AG09319 (cell line): ENCODE results near the gene PMIS2.

Experiments
- DNase-seq: peaks from one replicate; pipeline ENCODE4 v3.0.0-alpha.2; 2010; ENCODE audit warnings: low read depth; ENCODE audit errors: extremely low read depth
- TF ChIP-seq, protein P1 (sequence below): IDR thresholded peaks from 2 replicates; pipeline ENCODE4 v1.5.1; 2011; ENCODE audit warnings: low read depth, mild to moderate bottlenecking, inconsistent platforms, low read length, moderate library complexity

PMIS2 gene

DNA sequence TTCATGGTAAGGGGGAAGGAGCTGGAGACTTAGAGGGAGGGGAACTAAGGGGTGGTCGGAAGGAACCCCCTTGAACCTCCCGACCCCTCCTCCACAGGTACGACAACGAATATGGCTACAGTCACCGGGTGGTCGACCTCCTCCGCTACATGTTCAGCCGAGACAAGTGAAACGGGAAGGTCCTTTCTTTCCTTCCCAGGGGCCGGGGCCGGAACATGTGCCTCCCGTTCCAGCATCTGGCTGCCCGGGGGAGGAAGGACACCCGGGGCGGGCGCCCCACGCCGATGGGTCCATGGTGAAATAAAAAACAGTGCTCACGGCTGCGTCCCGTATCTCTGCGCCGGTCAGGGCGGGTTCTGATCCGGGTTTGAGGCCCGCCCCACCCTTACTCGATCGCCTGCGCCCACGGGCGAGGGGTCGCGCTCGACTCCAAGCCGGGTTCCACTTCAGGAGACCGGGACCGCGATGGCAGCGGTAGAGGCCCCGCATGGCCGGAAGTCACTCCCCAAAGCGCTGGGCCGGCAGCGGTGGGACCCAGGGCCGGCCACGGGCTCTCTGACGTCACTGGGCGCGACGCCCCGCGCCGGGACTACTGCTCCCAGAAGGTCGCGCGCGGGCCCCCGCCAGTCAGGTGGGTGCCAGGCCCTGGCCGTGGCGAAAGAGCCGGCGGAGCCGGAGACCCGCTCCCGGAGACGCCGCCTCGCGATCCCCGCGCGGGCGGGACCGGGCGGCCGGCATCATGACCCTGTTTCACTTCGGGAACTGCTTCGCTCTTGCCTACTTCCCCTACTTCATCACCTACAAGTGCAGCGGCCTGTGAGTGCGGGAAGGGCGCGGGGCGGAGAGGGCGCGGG lies 40.7 kb upstream of the PMIS2 start, which contains the start of gene TMEM147:
Gene TMEM147, plus strand, starts transcription at position 626 of the 854 bp plus-strand sequence. Its CDS starts 114 bp downstream, at position 740.
- DNase-seq, result peak; percentile 59
- TF ChIP-seq, protein P1, sequence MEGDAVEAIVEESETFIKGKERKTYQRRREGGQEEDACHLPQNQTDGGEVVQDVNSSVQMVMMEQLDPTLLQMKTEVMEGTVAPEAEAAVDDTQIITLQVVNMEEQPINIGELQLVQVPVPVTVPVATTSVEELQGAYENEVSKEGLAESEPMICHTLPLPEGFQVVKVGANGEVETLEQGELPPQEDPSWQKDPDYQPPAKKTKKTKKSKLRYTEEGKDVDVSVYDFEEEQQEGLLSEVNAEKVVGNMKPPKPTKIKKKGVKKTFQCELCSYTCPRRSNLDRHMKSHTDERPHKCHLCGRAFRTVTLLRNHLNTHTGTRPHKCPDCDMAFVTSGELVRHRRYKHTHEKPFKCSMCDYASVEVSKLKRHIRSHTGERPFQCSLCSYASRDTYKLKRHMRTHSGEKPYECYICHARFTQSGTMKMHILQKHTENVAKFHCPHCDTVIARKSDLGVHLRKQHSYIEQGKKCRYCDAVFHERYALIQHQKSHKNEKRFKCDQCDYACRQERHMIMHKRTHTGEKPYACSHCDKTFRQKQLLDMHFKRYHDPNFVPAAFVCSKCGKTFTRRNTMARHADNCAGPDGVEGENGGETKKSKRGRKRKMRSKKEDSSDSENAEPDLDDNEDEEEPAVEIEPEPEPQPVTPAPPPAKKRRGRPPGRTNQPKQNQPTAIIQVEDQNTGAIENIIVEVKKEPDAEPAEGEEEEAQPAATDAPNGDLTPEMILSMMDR, result no peak

DNA sequence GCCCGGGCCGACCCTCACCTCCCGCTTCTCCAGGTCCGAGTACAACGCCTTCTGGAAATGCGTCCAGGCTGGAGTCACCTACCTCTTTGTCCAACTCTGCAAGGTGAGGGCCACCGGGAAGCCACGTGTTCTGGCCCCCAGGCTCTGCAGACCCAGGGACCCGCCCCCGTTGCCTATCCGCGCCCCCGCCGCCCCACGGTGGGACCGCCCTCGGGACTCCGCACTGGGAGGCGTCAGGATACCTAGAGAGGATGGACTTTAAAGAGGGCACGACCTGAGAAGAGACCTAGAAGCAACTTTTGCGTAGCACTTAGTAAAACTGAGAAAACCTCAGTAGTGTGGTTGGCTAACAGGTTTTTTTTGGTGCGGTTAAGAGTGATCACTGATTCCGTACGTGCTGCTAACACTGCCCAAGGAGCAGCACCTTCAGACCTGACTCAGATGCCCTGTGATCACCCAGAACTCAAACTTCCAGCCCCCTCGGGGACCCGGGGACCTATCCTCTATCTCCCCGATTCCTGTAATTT lies 40.1 kb upstream of the PMIS2 start:
- TF ChIP-seq, protein P1, result no peak
- DNase-seq, result no peak

DNA sequence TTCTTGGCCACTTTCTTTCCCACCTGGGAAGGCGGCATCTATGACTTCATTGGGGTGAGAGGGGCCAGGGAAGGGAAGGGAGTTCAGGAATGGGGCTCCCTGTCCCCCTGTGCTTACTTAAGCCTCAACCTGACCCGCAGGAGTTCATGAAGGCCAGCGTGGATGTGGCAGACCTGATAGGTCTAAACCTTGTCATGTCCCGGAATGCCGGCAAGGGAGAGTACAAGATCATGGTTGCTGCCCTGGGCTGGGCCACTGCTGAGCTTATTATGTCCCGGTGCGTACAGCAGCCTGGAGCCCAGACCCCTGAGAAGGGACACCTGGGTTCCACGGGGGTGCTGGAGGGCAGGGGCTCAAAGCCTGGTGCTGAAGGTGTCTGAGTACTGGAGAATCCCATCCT lies 39.4 kb upstream of the PMIS2 start:
- TF ChIP-seq, protein P1, result no peak
- no peak for DNase-seq

DNA sequence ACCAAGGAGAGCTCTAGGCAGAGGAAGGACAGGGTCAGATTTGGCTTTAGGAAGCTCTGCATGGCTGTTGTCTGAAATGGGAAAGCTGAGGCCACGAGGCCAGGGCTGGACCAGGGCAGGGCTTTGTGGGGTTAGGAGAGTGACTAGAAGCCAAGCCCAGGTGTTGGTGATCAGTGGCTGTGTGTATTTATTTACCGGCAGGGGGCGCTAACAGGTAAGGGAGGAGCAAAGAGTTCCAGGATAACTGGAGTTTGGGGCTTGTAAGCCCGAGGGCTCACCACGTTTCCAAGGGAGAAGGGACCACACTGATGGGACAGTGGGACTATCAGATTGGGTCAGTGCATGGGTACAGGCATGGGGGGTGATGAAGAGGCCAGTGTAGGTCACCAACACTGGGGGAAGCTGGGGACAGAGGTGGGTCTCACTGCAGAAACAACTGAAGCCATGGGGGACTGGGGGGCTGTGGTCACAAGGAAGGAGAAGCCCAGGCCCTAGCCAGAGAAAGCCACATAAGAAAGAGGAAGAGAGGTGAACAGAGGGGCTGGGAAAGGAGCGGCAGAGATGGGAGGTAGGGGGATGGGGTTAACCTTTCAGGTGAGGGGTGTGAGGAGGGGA lies 36.7 kb upstream of the PMIS2 start:
- TF ChIP-seq, protein P1, result peak; percentile 68
- DNase-seq, result peak; percentile 11

DNA sequence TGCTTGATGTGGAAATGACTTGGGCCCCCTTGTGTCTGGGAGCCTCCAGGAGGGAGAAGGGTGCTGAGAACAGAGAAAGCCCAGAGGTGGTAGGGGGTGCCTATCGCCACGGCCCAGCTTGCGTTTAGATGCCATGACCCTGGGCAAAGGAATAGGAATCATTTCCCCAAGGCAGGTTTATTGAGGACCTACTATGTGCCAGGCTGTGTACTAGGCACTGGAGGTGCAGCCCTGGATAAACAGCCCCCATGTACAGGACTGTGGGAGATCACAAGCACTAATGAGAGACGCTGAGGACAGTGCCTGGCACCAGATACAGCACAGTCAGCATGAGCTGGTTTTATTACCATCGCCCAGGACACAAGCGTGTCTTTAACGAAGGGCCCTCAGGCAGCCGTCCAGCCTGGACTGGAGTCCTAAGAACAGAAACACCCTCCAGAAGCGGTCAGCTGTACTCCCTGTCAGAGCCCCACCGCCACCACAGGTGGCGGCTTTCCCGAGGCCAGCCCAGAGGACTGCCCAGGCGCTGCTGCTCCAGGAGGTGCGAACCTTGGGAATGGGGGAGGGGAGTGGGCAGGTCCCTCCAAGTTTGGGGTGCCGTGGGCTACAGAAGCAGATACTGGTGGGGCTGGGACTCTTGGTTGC lies 36.0 kb upstream of the PMIS2 start:
- DNase-seq, result no peak
- TF ChIP-seq, protein P1, result no peak

DNA sequence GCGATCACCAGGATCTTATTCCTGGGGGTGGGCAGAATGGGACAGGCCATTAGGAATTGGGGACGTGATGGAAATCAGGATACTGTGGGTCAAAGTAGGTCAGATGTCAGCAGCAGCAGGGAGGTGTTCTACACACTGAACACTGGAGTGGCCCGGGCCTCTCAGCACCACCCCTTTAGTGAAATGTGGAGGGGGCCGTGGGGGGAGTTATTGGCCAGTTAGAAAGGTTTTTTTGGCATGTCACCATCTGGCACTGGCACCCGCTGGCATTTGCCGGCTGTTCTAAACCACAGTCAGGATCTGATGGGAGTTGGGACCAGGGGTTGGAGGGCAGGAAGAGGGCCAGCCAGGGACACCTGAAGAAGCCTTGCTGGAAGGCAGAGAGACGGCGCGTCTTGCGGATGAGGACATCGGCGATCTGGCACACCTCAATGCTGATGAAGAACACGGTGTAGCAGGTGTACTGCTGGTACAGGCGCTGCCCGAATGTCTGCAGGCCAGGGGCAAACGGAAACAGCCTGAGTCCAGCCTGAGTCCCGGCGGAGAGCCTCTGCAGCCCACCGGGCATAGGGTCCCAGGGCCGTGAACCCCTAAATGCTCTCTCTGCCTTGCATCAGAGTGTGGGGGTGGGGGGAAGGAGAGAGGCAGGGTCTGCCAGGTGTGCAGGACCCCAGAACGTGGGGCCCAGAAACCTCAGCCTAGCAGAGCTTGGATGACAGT lies 34.7 kb upstream of the PMIS2 start:
- no peak for DNase-seq
- TF ChIP-seq, protein P1, result no peak
